ENCODE measurements around the gene RBM4B. TPM values are rescaled to one million over a fixed set of nuclear protein-coding genes. Genes with fewer than 3 reads are reported as not detected.
"Not testable (repeated sequence)": the region's sequence is repeated elsewhere in the genome, so short reads cannot be mapped to it uniquely, and the experiment has no call there.

RBM4B gene
- polyA plus RNA-seq, 3 donors = 60.9 to 80.4 (median 76.6) TPM

GRCh38 chr11:66652651-66653050 is 25.0 kb downstream of the RBM4B start:
- no peak for DNase-seq

GRCh38 chr11:66651016-66651415 is 26.7 kb downstream of the RBM4B start:
- no peak for DNase-seq

- no peak for DNase-seq
Measured at GRCh38 chr11:66649903-66650302, 27.8 kb downstream of the RBM4B start.

GRCh38 chr11:66646828-66647227 is 30.9 kb downstream of the RBM4B start:
- DNase-seq = no peak

- no peak for DNase-seq
Measured at GRCh38 chr11:66643745-66644437, 33.8 kb downstream of the RBM4B start.

- no peak for DNase-seq
Measured at GRCh38 chr11:66641834-66642233, 35.9 kb downstream of the RBM4B start.

GRCh38 chr11:66639814-66640340 is 37.8 kb downstream of the RBM4B start:
- DNase-seq = not testable (repeated sequence)

GRCh38 chr11:66639066-66639813 is 38.4 kb downstream of the RBM4B start:
- peak; percentile 43 for DNase-seq

GRCh38 chr11:66638177-66639065 is 39.3 kb downstream of the RBM4B start, which contains the start of gene RBM4:
RBM4 (plus strand) TSS chr11:66638703; CDS start chr11:66639712, 1,009 bp downstream.
- DNase-seq = peak; percentile 100

GRCh38 chr11:66637557-66638176 is 40.0 kb downstream of the RBM4B start:
- DNase-seq = no peak

GRCh38 chr11:66636411-66636810 is 41.3 kb downstream of the RBM4B start:
- DNase-seq = no peak

- DNase-seq = no peak
Measured at GRCh38 chr11:66632952-66633351, 44.7 kb downstream of the RBM4B start.

- no peak for DNase-seq
Measured at GRCh38 chr11:66631883-66632282, 45.8 kb downstream of the RBM4B start.

GRCh38 chr11:66629356-66629755 is 48.3 kb downstream of the RBM4B start:
- no peak for DNase-seq

GRCh38 chr11:66628061-66628603 is 49.6 kb downstream of the RBM4B start:
- DNase-seq = no peak

GRCh38 chr11:66626926-66627325 is 50.8 kb downstream of the RBM4B start:
- DNase-seq = no peak

- no peak for DNase-seq
Measured at GRCh38 chr11:66626382-66626781, 51.3 kb downstream of the RBM4B start.

GRCh38 chr11:66625752-66626149 is 51.9 kb downstream of the RBM4B start:
- no peak for DNase-seq

- no peak for DNase-seq
Measured at GRCh38 chr11:66625041-66625751, 52.5 kb downstream of the RBM4B start.

- DNase-seq = no peak
Measured at GRCh38 chr11:66624450-66624849, 53.2 kb downstream of the RBM4B start.

Data from renal pelvis (tissue), 4 donors.